Measurements from ENCODE around the gene BRD3.

Gene BRD3

DNA sequence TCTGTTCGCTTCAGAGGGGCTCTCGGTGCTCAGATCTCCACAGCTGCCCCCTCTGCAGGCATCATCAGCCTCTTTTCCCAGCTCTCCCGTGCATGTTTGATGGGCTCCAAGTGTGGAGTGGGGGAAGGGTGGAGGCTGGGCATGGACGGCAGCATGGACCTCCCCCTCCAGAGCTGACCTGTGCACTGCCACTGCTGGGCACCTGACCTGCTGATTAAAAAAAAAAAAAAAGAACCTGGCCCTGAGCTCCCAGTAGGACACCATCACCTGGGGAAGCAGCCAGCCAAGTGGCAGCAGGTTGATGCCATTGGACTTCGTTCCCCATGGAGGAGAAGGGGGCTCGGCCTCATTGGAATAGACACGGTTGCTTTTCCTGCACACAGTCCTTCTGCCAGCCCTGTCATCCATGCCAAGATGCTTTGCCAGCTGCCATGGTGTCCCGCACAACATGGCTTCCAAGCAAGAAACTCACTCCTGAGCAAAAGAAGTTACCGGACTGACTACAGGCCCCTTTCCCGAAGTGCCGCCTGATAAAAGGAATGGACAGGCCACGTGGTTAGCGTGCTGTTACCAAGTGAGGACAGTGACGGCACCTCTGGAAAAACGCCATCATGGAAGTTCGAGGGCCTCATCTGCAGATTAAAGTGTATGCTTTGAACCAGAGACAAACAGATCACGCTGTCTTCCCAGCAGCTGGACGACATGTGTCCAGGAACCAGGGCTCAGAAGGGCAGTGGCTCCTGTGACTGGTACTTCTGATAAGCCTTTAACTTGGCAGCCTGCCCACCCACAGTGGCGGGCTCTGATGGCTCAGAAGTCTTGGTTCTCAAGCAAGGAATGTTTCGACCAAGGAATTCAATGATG is 57.3 kb downstream of the BRD3 start:
- DNase-seq, result no peak

DNA sequence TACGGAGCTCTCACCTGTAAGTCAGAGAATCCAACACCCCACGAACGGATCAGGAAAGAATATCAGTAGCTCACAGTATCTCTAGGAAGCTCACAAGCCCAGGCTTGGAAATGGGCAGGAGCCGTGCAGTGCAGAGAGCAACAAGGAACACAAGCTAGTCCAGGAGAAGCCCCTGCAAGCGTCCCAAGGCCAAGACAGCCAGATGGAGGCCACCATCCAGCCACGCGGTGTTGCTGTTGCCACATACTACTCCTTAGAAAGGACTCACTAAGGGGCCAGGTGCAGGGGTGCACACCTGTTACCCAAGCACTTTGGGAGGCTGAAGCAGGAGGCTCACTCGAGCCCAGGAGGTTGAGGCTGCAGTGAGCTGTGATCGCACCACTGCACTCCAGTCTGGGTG is 60.3 kb downstream of the BRD3 start:
- no peak for DNase-seq

DNA sequence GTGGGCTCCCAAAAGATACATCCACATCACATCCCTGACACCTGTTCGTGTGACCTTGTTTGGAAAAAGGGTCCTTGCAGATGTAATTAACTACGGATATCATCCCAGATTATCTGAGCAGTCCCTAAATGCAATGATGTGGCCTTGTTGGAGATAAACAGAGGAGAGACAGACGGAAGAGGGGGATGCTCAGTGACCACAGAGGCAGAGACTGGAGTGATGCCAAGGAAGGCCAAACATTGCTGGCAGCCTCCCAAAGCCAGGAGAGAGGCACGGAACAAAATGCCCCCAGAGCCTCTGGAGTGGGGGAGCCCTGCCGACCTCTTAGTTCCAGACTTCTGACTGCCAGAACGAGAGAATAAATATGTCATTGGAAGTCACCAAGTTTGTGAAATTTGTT is 60.7 kb downstream of the BRD3 start:
- DNase-seq, result no peak

GRCh38 chr9:134005381-134005780 is 62.4 kb downstream of the BRD3 start:
- DNase-seq, result no peak

DNA sequence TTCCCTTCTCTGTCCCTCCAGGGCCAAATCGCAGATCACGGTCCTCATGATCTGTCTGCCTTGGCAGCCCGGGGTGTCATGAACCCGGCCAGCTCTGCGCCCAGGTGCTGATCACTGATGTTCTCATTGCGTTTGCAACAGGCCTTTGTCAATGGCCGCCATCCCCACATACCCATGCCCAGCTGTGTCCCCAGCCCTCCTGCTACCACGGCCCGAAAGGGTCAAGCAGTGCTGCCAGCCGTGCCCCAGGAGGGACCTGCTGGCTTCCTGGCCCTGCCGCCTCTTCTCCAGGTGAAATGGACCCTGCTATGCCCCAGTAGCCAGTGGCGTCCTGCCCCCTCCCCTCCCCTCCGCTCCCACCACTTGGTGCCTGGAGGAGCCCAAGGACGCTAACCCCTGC is 62.9 kb downstream of the BRD3 start:
- no peak for DNase-seq

GRCh38 chr9:134004131-134004873 is 63.5 kb downstream of the BRD3 start:
- no peak for DNase-seq

- no peak for DNase-seq
Observed at GRCh38 chr9:134003237-134003636, 64.6 kb downstream of the BRD3 start.

DNA sequence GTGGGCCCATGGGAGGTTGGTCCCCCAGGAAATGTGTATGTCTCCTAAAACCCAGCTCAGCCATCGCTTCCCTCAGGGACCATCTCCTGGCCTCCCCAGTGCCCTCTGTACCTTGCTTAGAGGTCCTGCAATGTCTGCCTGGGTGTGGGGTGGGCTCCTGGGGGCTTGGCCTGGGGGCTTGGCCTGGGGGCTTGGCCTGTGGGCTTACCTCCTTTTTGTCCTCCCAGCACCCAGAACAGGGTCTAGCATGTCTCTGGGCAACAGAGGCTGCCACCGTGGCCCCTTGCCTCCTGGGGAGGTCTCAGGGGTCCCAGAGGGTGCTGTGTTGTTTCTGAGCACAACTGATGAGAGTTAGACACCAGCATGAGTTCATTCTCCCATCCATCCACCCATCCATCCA is 65.0 kb downstream of the BRD3 start:
- no peak for DNase-seq

- no peak for DNase-seq
Observed at GRCh38 chr9:133999851-134000265, 68.0 kb downstream of the BRD3 start.

- DNase-seq, result no peak
Observed at GRCh38 chr9:133998915-133999595, 68.8 kb downstream of the BRD3 start.

DNA sequence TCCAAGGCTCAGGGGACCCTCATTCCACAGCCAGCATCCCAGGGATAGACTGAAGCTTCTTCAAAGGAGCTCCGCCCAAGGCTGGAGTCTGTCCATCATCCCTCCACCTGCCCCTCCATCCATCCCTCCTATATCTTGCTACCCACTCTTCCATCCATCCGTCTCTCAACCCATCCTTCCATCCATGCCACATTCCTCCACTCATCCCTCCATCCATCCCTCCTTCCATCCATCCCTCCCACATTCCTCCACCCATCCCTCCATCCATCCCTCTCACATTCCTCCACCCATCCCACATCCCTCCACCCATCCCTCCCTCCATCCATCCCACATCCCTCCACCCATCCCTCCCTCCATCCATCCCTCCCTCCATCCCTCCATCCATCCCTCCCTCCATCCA is 70.2 kb downstream of the BRD3 start:
- no peak for DNase-seq

DNA sequence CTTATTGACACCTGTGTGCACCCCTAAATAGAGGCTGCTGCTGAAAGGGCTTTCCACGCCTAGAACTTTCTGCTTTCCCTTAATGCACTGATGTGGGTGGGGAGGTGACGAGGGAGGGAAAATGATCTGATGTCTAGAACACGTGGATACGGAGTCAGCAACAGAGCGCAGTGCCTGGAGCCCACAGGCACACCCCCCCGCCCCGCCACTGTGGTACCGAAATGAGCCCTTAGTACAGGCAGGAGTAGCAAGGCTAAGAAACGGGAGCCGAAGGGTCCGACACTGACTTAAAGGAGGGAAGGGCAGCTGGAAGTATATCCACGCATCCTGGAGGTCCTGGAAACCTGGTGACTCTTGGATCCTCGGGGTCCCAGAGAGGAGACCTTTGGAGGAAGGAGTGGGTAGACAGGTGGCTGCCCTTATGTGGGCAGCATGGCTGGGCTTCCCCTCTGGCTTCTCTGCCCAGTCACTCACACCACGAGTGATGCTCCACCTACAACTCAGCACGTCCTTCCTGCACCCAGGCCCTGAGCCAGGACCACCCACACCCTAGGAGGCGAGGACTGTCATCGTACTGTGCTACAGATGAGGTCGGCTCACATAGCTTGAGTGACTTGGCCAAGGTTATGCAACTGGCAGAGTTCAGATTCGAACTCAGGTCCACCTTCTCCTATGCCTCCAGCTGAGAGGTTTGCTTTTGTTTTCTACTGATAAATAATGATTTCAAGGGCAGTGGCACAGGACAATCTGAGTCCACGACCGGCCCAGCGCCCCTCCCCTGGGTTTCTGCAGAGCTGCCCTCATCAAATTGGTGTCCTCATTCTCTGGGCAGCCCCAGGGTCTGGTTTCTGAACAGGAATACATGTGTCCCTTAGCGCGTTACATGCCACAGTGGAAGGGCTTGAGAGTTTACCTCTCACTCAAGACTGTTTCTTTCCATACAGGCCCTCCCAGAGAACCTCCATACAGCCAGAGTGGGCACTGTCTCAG is 71.0 kb downstream of the BRD3 start:
- no peak for DNase-seq

GRCh38 chr9:133995012-133995896 is 72.6 kb downstream of the BRD3 start:
- no peak for DNase-seq

- peak; percentile 82 for DNase-seq
Observed at GRCh38 chr9:133994353-133995011, 73.3 kb downstream of the BRD3 start.

DNA sequence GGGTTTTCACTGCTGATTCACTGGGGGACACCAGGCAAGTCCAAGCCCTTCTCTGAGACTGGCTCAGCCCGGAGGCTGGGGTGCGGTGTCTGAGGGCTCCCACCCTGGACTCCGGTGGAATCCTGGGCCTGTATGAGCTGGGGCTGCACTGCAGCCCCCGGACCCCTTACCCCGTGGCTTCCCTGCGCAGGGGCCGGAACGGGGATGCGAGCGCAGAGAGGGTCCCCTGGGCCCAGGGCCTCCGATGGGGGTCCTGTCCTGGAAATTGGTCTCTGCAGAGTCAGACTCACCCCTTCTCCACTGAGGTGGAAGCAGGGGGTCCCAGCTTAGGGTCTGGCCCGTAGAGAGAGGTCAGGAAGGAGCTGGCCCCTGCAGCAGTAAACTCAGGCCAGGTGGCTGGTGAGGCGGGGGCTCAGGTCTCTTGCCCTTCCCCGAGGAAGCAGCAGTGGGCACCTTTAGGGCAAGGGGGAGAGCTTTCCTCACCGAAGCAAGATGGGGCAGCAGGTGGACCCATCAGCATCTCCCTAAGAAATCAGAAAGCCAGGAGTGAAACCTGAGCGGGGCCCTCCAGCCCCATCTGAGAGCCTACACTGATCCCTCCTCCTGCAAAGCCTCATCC is 74.1 kb downstream of the BRD3 start:
- DNase-seq, result no peak

DNA sequence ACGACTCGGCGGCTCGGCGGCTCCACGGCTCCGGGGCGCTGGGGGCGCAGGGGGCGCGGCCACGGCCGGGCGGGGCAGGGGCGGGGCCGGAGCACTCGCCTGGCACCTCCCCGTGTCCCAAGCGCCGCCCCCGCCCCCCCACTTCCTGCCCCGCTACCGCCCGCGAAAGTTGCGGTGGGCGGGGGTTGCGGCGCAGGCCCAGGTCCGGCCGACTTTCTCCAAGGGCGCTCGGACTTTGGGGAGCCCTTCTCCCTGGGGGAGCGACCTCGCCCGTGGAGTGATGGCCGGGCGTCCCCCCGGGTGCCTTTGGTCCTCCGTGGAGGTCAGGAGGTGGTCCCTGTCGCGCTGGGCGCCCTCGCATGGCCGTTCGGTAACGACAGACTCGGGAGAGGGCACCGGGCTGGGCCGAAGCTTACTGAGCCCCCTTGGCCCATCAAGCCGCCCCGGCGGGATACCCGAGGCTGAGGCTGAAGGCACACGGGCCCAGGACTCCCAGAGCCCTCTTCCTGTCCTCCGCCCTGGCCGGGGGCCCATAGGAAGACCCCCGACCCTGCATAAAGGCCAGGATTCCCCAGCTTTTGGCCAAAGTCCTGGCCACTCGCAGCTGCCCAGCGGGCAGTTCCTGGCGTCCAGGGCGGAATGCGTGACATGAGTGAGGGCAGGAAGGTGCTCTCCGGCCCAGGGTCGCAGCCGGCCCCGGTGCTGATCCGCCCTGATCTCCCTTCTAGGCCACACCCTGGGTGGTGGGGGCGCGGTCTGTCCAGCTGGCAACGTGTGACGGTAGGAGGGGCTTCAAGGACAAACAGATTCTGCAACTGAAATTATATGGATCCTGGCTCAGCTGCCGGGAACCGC is 74.8 kb downstream of the BRD3 start:
- DNase-seq, result peak; percentile 72

DNA sequence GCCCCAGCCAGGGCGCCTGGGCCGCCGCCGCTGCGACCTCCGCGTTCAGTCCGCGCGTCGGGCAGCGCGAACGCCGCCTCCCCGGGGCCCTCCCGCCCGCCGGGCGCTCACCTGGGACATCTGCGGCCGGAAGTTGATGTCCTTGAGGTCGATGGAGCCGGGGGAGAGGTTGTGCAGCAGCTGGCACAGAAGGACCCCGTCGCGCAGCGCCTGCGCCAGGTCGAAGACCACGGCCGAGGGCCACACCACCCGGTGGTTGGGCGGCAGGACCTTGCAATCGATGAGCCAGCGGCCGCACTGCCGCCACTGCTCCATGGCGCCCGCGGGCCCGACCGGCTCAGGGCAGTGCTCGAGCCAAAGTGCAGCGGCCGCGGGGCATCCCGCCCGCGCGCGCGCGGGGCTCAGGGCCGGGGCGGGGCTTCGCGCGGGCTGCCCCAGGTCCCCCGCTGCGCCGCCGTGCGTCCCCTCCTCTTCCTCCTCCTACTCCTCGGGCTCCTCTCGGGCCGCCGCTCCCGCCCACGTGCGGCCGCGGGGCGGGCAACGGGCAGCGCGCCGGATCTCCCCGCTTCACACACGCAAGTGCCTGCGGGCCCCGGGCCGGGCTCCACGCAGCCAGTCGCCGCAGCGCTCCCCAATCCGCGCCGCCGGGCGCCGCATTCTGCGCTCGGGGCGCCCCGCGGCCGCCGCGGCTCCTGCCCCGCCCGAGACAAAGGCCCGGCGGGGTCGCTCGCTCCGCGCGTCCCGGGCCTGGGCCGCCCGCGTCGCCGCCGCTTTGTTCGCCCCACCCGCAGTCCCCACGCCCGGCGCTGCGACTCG is 75.7 kb downstream of the BRD3 start, which contains the start of gene VAV2:
Gene VAV2 (minus strand): TSS at position 361 of the 816 bp plus-strand sequence. CDS start 46 bp downstream, at position 315.
- DNase-seq, result peak; percentile 19
